Bronchial epithelial cell (primary cell): ENCODE data around the gene NAA10. TPM values are rescaled to one million over a fixed set of nuclear protein-coding genes. Genes with fewer than 3 reads are reported as not detected.

Experiments
- DNase-seq: peaks from one replicate; pipeline ENCODE4 v3.0.0-alpha.2; 2010; ENCODE audit warnings: low read depth
- FAIRE-seq: peaks from 2 replicates; lab custom pipeline; 2011; peaks lifted over from hg19 to GRCh38; lab: Jason Lieb, UNC
- H3K27me3 ChIP-seq: 2 replicates; pipeline ENCODE4 v1.5.1; 2011; ENCODE audit warnings: low read length; ENCODE audit not compliant: control insufficient read depth, insufficient read depth
- H3K36me3 ChIP-seq: 2 replicates; pipeline ENCODE4 v1.5.1; 2011; ENCODE audit warnings: low read length; ENCODE audit not compliant: control insufficient read depth, insufficient read depth
- H3K4me3 ChIP-seq: 2 replicates; pipeline ENCODE4 v1.5.1; 2011; ENCODE audit warnings: mild to moderate bottlenecking, low read depth, low read length, control low read depth
- total RNA-seq: library from RNA; depleted of rRNA; stranded (reverse); fragments of >200 nt; gene quantifications from 2 replicates; pipeline ENCODE4 v1.2.1, GENCODE V29; 2014
- TF ChIP-seq, protein P1 (sequence below): IDR thresholded peaks from 2 replicates; pipeline ENCODE4 v1.5.1; 2011; ENCODE audit warnings: mild to moderate bottlenecking, moderate library complexity, low read length, control low read depth, inconsistent platforms; ENCODE audit not compliant: insufficient read depth, severe bottlenecking

The NAA10 gene
- total RNA-seq, 1 donor from 2014 or later, result 56.9 TPM

- Histone ChIP-seq H3K27me3 (no peaks in the 10 kb centered on the region), H3K36me3 (no peaks in the 10 kb centered on the region), H3K4me3 (no peak overlapping the region)
- TF ChIP-seq, protein P1, sequence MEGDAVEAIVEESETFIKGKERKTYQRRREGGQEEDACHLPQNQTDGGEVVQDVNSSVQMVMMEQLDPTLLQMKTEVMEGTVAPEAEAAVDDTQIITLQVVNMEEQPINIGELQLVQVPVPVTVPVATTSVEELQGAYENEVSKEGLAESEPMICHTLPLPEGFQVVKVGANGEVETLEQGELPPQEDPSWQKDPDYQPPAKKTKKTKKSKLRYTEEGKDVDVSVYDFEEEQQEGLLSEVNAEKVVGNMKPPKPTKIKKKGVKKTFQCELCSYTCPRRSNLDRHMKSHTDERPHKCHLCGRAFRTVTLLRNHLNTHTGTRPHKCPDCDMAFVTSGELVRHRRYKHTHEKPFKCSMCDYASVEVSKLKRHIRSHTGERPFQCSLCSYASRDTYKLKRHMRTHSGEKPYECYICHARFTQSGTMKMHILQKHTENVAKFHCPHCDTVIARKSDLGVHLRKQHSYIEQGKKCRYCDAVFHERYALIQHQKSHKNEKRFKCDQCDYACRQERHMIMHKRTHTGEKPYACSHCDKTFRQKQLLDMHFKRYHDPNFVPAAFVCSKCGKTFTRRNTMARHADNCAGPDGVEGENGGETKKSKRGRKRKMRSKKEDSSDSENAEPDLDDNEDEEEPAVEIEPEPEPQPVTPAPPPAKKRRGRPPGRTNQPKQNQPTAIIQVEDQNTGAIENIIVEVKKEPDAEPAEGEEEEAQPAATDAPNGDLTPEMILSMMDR, result no peak
- FAIRE-seq, result no peak
- no peak for DNase-seq
Measured at GRCh38 chrX:153941336-153942252, 6.8 kb upstream of the NAA10 start.

GRCh38 chrX:153939573-153939972, 4.7 kb upstream of the NAA10 start:
- Histone ChIP-seq H3K27me3 (no peaks in the 10 kb centered on the region), H3K4me3 (no peak overlapping the region), H3K36me3 (no peaks in the 10 kb centered on the region)
- TF ChIP-seq, protein P1, result no peak
- no peak for DNase-seq
- no peak for FAIRE-seq

GRCh38 chrX:153938226-153938786, 3.5 kb upstream of the NAA10 start:
- Histone ChIP-seq H3K36me3 (no peaks in the 10 kb centered on the region), H3K27me3 (no peaks in the 10 kb centered on the region), H3K4me3 (no peak overlapping the region)
- TF ChIP-seq, protein P1, result no peak
- DNase-seq, result no peak
- no peak for FAIRE-seq

- no peak for FAIRE-seq
- H3K27me3 ChIP-seq, result no peaks in the 10 kb centered on the region
- no peak overlapping the region for H3K4me3 ChIP-seq
- TF ChIP-seq, protein P1, result no peak
- no peak for DNase-seq
- no peaks in the 10 kb centered on the region for H3K36me3 ChIP-seq
Measured at GRCh38 chrX:153937056-153937455, 2.2 kb upstream of the NAA10 start.

- peaks cover 3% of the 10 kb centered on the region for H3K36me3 ChIP-seq
- DNase-seq (no peak), FAIRE-seq (no peak)
- TF ChIP-seq, protein P1, result no peak
- no peaks in the 10 kb centered on the region for H3K27me3 ChIP-seq
- peak overlapping the region; percentile 41 for H3K4me3 ChIP-seq
Measured at GRCh38 chrX:153935326-153935851, 552 bp upstream of the NAA10 start.
